Gastrocnemius medialis (tissue), 4 donors: ENCODE measurements around the gene METRNL. TPM values are rescaled to one million over a fixed set of nuclear protein-coding genes. Genes with fewer than 3 reads are reported as not detected.

Experiments
- ATAC-seq, 2 donors: fragments of 150-250 bp; one replicate each; pipeline ENCODE4 v1.9.1; 2016
- DNase-seq, 2 donors: peaks; one replicate each; pipeline ENCODE4 v3.0.0-alpha.2; 2019
- H3K27ac ChIP-seq, 4 donors: fragments of 200-600 bp; sonication (generic); 1 replicate in 1 of 4; 2 replicates in 3 of 4; pipeline ENCODE4 v1.5.1; 2016 to 2018; ENCODE audit warnings: mild to moderate bottlenecking in 2 of 4, moderate library complexity in 1 of 4
- H3K27me3 ChIP-seq, 3 donors: fragments of 200-600 bp; sonication (generic) in 2 of 3; 1 replicate in 1 of 3; 2 replicates in 2 of 3; pipeline versions ENCODE4 v1.5.1 to v1.6.0; 2016 to 2019; ENCODE audit warnings: mild to moderate bottlenecking in 1 of 3, moderate library complexity in 1 of 3
- H3K36me3 ChIP-seq, 2 donors: fragments of 200-600 bp; sonication (generic) in 1 of 2; one replicate each; pipeline ENCODE4 v1.5.1; 2017 to 2018
- H3K4me1 ChIP-seq, 2 donors: fragments of 200-600 bp; sonication (generic) in 1 of 2; one replicate each; pipeline ENCODE4 v1.5.1; 2016 to 2017; ENCODE audit warnings: mild to moderate bottlenecking in 2 of 2
- H3K4me3 ChIP-seq, 4 donors: fragments of 200-600 bp; sonication (generic) in 3 of 4; 1 replicate in 1 of 4; 2 replicates in 3 of 4; pipeline ENCODE4 v1.5.1; 2016 to 2019; ENCODE audit warnings: mild to moderate bottlenecking in 2 of 4
- H3K9me3 ChIP-seq, 3 donors: fragments of 200-600 bp; sonication (generic) in 2 of 3; 1 replicate in 1 of 3; 2 replicates in 2 of 3; pipeline ENCODE4 v1.5.1; 2016 to 2019
- CTCF ChIP-seq, 5 experiments: fragments of 450-650 bp in 3 of 5; fragments of 200-600 bp in 2 of 5; sonication (generic) in 2 of 5; IDR thresholded peaks in 4 of 5; conservative IDR thresholded peaks in 1 of 5; 1 replicate in 4 of 5; 2 replicates in 1 of 5; pipeline ENCODE4 v1.5.1; 2016 to 2019; ENCODE audit warnings: antibody characterized with exemption in 5 of 5, mild to moderate bottlenecking in 3 of 5, moderate library complexity in 3 of 5
- POLR2A ChIP-seq, 2 donors: fragments of 450-650 bp; IDR thresholded peaks; one replicate each; pipeline ENCODE4 v1.6.1; 2017; ENCODE audit warnings: antibody characterized with exemption in 2 of 2, mild to moderate bottlenecking in 2 of 2, moderate library complexity in 2 of 2
- in situ Hi-C, 4 donors: fragments of 200-750 bp; cut with MboI; loops; one replicate each; pipeline versions ENCODE4 v1.15.0 to v1.8.0; 2017; ENCODE audit warnings: low sequenced_read_pairs in 4 of 4
- intact Hi-C: fragments of 100-400 bp; cut with DNase I; formaldehyde crosslinking; loops from one replicate; pipeline ENCODE4 v1.15.1; 2023; ENCODE audit warnings: low total_unique reads
- total RNA-seq, 4 donors: library from RNA; depleted of rRNA; stranded (reverse); fragments of >200 nt; gene quantifications; one replicate each; pipeline versions ENCODE4 v1.1.0 to v1.2.3, GENCODE V29; 2016

Gene METRNL
- total RNA-seq, 4 donors from 2014 or later, result 6.6 to 19.7 (median 11.1) TPM

- ATAC-seq, result no peak
Observed at GRCh38 chr17:83108709-83109108, 29.3 kb downstream of the METRNL start.

GRCh38 chr17:83109386-83109785, 30.0 kb downstream of the METRNL start:
- no peaks in the 10 kb centered on the region for H3K36me3 ChIP-seq
- no peak for TF ChIP-seq POLR2A (IDR thresholded peaks at IDR 0.05)
- no peak for TF ChIP-seq CTCF (IDR thresholded peaks at IDR 0.05 in 4 of 5, conservative IDR thresholded peaks at IDR 0.05 in 1 of 5)
- peaks cover 30 to 55% (median 38%) of the 10 kb centered on the region in 3 donors for H3K27me3 ChIP-seq
- ATAC-seq (no peak), DNase-seq (no peak)
- H3K4me1 ChIP-seq, result no peaks in the 10 kb centered on the region
- H3K9me3 ChIP-seq, result no peaks in the 10 kb centered on the region
- no peak overlapping the region for H3K27ac ChIP-seq
- in situ Hi-C loops (no loop called here), intact Hi-C loops (no loop called here)
- H3K4me3 ChIP-seq, result no peak overlapping the region

More at GRCh38 chr17:83108709-83109108, 29.3 kb downstream of the METRNL start:
- Histone ChIP-seq H3K4me3 (no peak overlapping the region), H3K36me3 (no peaks in the 10 kb centered on the region), H3K27me3 (peaks cover 34 to 55% (median 40%) of the 10 kb centered on the region in 3 donors), H3K9me3 (no peaks in the 10 kb centered on the region), H3K27ac (no peak overlapping the region), H3K4me1 (no peaks in the 10 kb centered on the region)
- in situ Hi-C loops (no loop called here), intact Hi-C loops (no loop called here)
- TF ChIP-seq POLR2A (IDR thresholded peaks at IDR 0.05) (no peak), CTCF (IDR thresholded peaks at IDR 0.05 in 4 of 5, conservative IDR thresholded peaks at IDR 0.05 in 1 of 5) (no peak)
- no peak for DNase-seq

GRCh38 chr17:83109793-83110645, 30.6 kb downstream of the METRNL start:
- Histone ChIP-seq H3K4me1 (no peaks in the 10 kb centered on the region), H3K4me3 (no peak overlapping the region), H3K36me3 (no peaks in the 10 kb centered on the region), H3K27me3 (peaks cover 26 to 55% (median 38%) of the 10 kb centered on the region in 3 donors), H3K27ac (no peak overlapping the region), H3K9me3 (no peaks in the 10 kb centered on the region)
- DNase-seq (peak in 1 of 2 donors; percentile 57), ATAC-seq (peak; percentile 31 to 52)
- in situ Hi-C loops (no loop called here), intact Hi-C loops (no loop called here)
- TF ChIP-seq CTCF (IDR thresholded peaks at IDR 0.05 in 4 of 5, conservative IDR thresholded peaks at IDR 0.05 in 1 of 5) (no peak), POLR2A (IDR thresholded peaks at IDR 0.05) (no peak)

- intact Hi-C loops, result no loop called here
- no peak overlapping the region for H3K27ac ChIP-seq
Observed at GRCh38 chr17:83110735-83111134, 31.3 kb downstream of the METRNL start.

More at GRCh38 chr17:83110735-83111134, 31.3 kb downstream of the METRNL start:
- peaks cover 26 to 55% (median 38%) of the 10 kb centered on the region in 3 donors for H3K27me3 ChIP-seq
- TF ChIP-seq CTCF (IDR thresholded peaks at IDR 0.05 in 4 of 5, conservative IDR thresholded peaks at IDR 0.05 in 1 of 5) (no peak), POLR2A (IDR thresholded peaks at IDR 0.05) (no peak)
- H3K36me3 ChIP-seq, result no peaks in the 10 kb centered on the region
- DNase-seq (no peak), ATAC-seq (no peak)
- in situ Hi-C loops, result no loop called here
- no peak overlapping the region for H3K4me3 ChIP-seq
- H3K9me3 ChIP-seq, result no peaks in the 10 kb centered on the region
- H3K4me1 ChIP-seq, result no peaks in the 10 kb centered on the region
